ENCODE measurements around the gene NPFFR2.
"Not testable (repeated sequence)": the region's sequence is repeated elsewhere in the genome, so short reads cannot be mapped to it uniquely, and the experiment has no call there.

NPFFR2 gene

GRCh38 chr4:72031868-72032608 is at the start of gene NPFFR2:
Gene NPFFR2, plus strand, starts transcription at chr4:72032000. Its CDS starts 96,592 bp downstream, at chr4:72128592.
- no peak for DNase-seq

GRCh38 chr4:71992571-71993312 is 39.1 kb upstream of the NPFFR2 start:
- no peak for DNase-seq

GRCh38 chr4:71994559-71994958 is 37.2 kb upstream of the NPFFR2 start:
- DNase-seq, result no peak

GRCh38 chr4:71995297-71995696 is 36.5 kb upstream of the NPFFR2 start:
- DNase-seq, result no peak

GRCh38 chr4:72006586-72006985 is 25.2 kb upstream of the NPFFR2 start:
- no peak for DNase-seq

- DNase-seq, result no peak
These were observed 19.9 kb upstream of the NPFFR2 start for GRCh38 chr4:72011906-72012305.

GRCh38 chr4:72016011-72016410 is 15.8 kb upstream of the NPFFR2 start:
- peak in 1 of 2 experiments; percentile 12 for DNase-seq

- no peak for DNase-seq
These were observed 12.1 kb upstream of the NPFFR2 start for GRCh38 chr4:72019688-72020087.

GRCh38 chr4:72022553-72022952 is 9.2 kb upstream of the NPFFR2 start:
- no peak for DNase-seq

GRCh38 chr4:72055566-72055965 is 23.8 kb downstream of the NPFFR2 start:
- no peak for DNase-seq

GRCh38 chr4:72063726-72064125 is 31.9 kb downstream of the NPFFR2 start:
- DNase-seq, result no peak

GRCh38 chr4:72067051-72067450 is 35.3 kb downstream of the NPFFR2 start:
- no peak for DNase-seq

- no peak for DNase-seq
These were observed 42.0 kb downstream of the NPFFR2 start for GRCh38 chr4:72073816-72074215.

GRCh38 chr4:72076562-72076961 is 44.8 kb downstream of the NPFFR2 start:
- no peak for DNase-seq

GRCh38 chr4:72077346-72077745 is 45.5 kb downstream of the NPFFR2 start:
- no peak for DNase-seq

GRCh38 chr4:72084587-72085011 is 52.8 kb downstream of the NPFFR2 start:
- DNase-seq, result no peak

- DNase-seq, result not testable (repeated sequence)
These were observed 58.8 kb downstream of the NPFFR2 start for GRCh38 chr4:72090606-72091005.

- DNase-seq, result no peak
These were observed 62.4 kb downstream of the NPFFR2 start for GRCh38 chr4:72094059-72094797.

GRCh38 chr4:72107456-72107855 is 75.7 kb downstream of the NPFFR2 start:
- DNase-seq, result no peak

GRCh38 chr4:72109364-72109763 is 77.6 kb downstream of the NPFFR2 start:
- DNase-seq, result no peak

- DNase-seq, result no peak
These were observed 78.2 kb downstream of the NPFFR2 start for GRCh38 chr4:72109959-72110497.

GRCh38 chr4:72110886-72111285 is 79.1 kb downstream of the NPFFR2 start:
- no peak for DNase-seq

GRCh38 chr4:72111863-72112262 is 80.1 kb downstream of the NPFFR2 start:
- no peak for DNase-seq

All from NCI-H446 (cell line).